Stomach (tissue), 4 donors: ENCODE results near the gene CENPA.

Experiments used
- CTCF ChIP-seq, 7 experiments: fragments of 450-650 bp in 4 of 7; fragments of 200-600 bp in 3 of 7; sonication (generic) in 3 of 7; IDR thresholded peaks; one replicate each; pipeline ENCODE4 v1.5.1; 2016 to 2019; ENCODE audit warnings: antibody characterized with exemption in 7 of 7, control low read depth in 2 of 7, mild to moderate bottlenecking in 1 of 7
- EP300 ChIP-seq: sonication (generic); formaldehyde crosslinking; IDR thresholded peaks from one replicate; pipeline ENCODE4 v1.6.1; 2017; ENCODE audit warnings: antibody characterized with exemption
- POLR2A ChIP-seq, 4 donors: fragments of 450-650 bp; IDR thresholded peaks; one replicate each; pipeline ENCODE4 v1.6.1; 2016; ENCODE audit warnings: antibody characterized with exemption in 4 of 4, control low read depth in 2 of 4, mild to moderate bottlenecking in 1 of 4, moderate library complexity in 1 of 4
- POLR2AphosphoS5 ChIP-seq, 3 donors: sonication (generic); formaldehyde crosslinking; IDR thresholded peaks; one replicate each; pipeline ENCODE4 v1.6.1; 2016; ENCODE audit warnings: antibody characterized with exemption in 3 of 3

DNA sequence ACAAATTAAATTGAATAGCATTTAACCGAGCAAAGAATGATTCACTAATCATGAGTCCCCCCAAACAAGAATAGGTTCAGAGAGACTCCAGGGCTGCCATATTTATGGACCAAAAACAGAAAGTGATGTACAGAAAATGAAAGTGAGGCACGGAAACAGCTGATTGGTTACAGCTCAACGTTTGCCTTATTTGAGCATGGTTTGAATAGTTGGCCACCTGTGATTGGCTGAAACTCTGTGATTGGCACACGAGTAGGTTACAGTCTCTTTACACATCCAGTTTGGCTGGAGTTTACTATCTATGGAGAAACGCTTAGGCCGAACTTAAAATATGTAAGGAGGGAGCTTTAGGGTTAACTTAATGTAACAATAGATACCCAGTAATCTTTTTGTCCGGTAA, 35.1 kb downstream of the CENPA start:
- no peak for TF ChIP-seq CTCF (IDR thresholded peaks at IDR 0.05)
- no peak for TF ChIP-seq POLR2A (IDR thresholded peaks at IDR 0.05)
- no peak for TF ChIP-seq EP300
- no peak for TF ChIP-seq POLR2AphosphoS5 (IDR thresholded peaks at IDR 0.05)
